GM23338 (cell line): ENCODE measurements around the gene SLC2A1. TPM values are rescaled to one million over a fixed set of nuclear protein-coding genes. Genes with fewer than 3 reads are reported as not detected.

Source experiments
- ATAC-seq: fragments of 200-7000 bp; cut with Tn5 transposase; 3 replicates; pipeline ENCODE4 v1.9.1; 2020
- DNase-seq: peaks from one replicate; pipeline ENCODE4 v3.0.0-alpha.2; 2015; ENCODE audit warnings: low spot score
- H2AFZ ChIP-seq: fragments of 200-600 bp; sonication (generic); 2 replicates; pipeline ENCODE4 v1.8.0; 2016; ENCODE audit warnings: antibody characterized with exemption, mild to moderate bottlenecking, moderate library complexity
- H3F3A ChIP-seq: fragments of 200-600 bp; sonication (generic); replicated peaks from 2 replicates; pipeline ENCODE4 v1.8.0; 2017; ENCODE audit warnings: antibody characterized with exemption, mixed run types, low read depth
- H3K27ac ChIP-seq: fragments of 200-600 bp; sonication (generic); 2 replicates; pipeline ENCODE4 v1.6.1; 2016; ENCODE audit warnings: low read depth
- H3K27me3 ChIP-seq: fragments of 200-600 bp; sonication (generic); 2 replicates; pipeline ENCODE4 v1.8.0; 2016; ENCODE audit warnings: mild to moderate bottlenecking, mixed run types, moderate library complexity; ENCODE audit not compliant: insufficient read depth
- H3K36me3 ChIP-seq: fragments of 200-600 bp; sonication (generic); 2 replicates; pipeline ENCODE4 v1.8.0; 2016; ENCODE audit warnings: mild to moderate bottlenecking; ENCODE audit not compliant: insufficient read depth
- H3K4me1 ChIP-seq: fragments of 200-600 bp; sonication (generic); 2 replicates; pipeline ENCODE4 v1.8.0; 2016; ENCODE audit warnings: mild to moderate bottlenecking, moderate library complexity; ENCODE audit not compliant: insufficient read depth
- H3K4me2 ChIP-seq: fragments of 200-600 bp; sonication (generic); 2 replicates; pipeline ENCODE4 v1.7.1; 2017; ENCODE audit warnings: mixed run types
- H3K4me3 ChIP-seq: fragments of 200-600 bp; sonication (generic); 2 replicates; pipeline ENCODE4 v1.6.1; 2016; ENCODE audit warnings: mixed run types
- H3K79me2 ChIP-seq: fragments of 200-600 bp; sonication (generic); replicated peaks from 2 replicates; pipeline ENCODE4 v1.8.0; 2017; ENCODE audit warnings: mild to moderate bottlenecking; ENCODE audit not compliant: insufficient read depth
- H3K9me2 ChIP-seq: fragments of 200-600 bp; sonication (generic); 2 replicates; pipeline ENCODE4 v1.8.0; 2017; ENCODE audit not compliant: insufficient read depth
- H4K20me1 ChIP-seq: fragments of 200-600 bp; sonication (generic); replicated peaks from 2 replicates; pipeline ENCODE4 v1.8.0; 2017; ENCODE audit warnings: mild to moderate bottlenecking; ENCODE audit not compliant: insufficient read depth
- H3K27ac Mint-ChIP-seq: 2 replicates; pipeline ENCODE4 v1.8.0; 2020; ENCODE audit warnings: inconsistent platforms, mild to moderate bottlenecking, moderate library complexity, mixed read lengths
- H3K27me3 Mint-ChIP-seq: 3 replicates; pipeline ENCODE4 v1.8.0; 2022; ENCODE audit warnings: low read depth, mild to moderate bottlenecking, moderate library complexity, mixed read lengths, inconsistent platforms; ENCODE audit not compliant: insufficient read depth, poor library complexity
- H3K36me3 Mint-ChIP-seq: 3 replicates; pipeline ENCODE4 v1.8.0; 2021; ENCODE audit warnings: low read depth, mild to moderate bottlenecking, inconsistent platforms, moderate library complexity, mixed read lengths
- H3K4me1 Mint-ChIP-seq: 3 replicates; pipeline ENCODE4 v1.8.0; 2020; ENCODE audit warnings: mild to moderate bottlenecking, inconsistent platforms, mixed read lengths
- H3K4me3 Mint-ChIP-seq: 3 replicates; pipeline ENCODE4 v1.8.0; 2021; ENCODE audit warnings: moderate library complexity, mild to moderate bottlenecking, inconsistent platforms, mixed read lengths
- H3K9me3 Mint-ChIP-seq: 3 replicates; pipeline ENCODE4 v1.8.0; 2020; ENCODE audit warnings: moderate library complexity, mild to moderate bottlenecking, inconsistent platforms, mixed read lengths
- CREB1 ChIP-seq: fragments of 250-450 bp; sonication (Bioruptor Pico); IDR thresholded peaks from 2 replicates; pipeline ENCODE4 v1.5.0; 2020; ENCODE audit warnings: low read depth, mild to moderate bottlenecking, moderate library complexity
- EZH2 ChIP-seq: fragments of 200-600 bp; sonication (generic); IDR thresholded peaks from one replicate; pipeline ENCODE4 v1.8.0; 2017; ENCODE audit warnings: antibody characterized with exemption, mild to moderate bottlenecking, low read depth; ENCODE audit not compliant: unreplicated experiment
- EZH2phosphoT487 ChIP-seq: fragments of 200-600 bp; sonication (generic); IDR thresholded peaks from one replicate; pipeline ENCODE4 v1.8.1; 2018; ENCODE audit warnings: antibody characterized with exemption; ENCODE audit not compliant: unreplicated experiment
- JUNB ChIP-seq: IDR thresholded peaks from one replicate; pipeline ENCODE4 v1.6.1; 2016; ENCODE audit warnings: antibody characterized with exemption; ENCODE audit not compliant: unreplicated experiment
- NANOG ChIP-seq: IDR thresholded peaks from 2 replicates; pipeline ENCODE4 v1.6.1; 2016; ENCODE audit warnings: antibody characterized with exemption, borderline replicate concordance
- POLR2AphosphoS5 ChIP-seq: IDR thresholded peaks from 2 replicates; pipeline ENCODE4 v1.6.1; 2016; ENCODE audit warnings: antibody characterized with exemption, low read depth
- STAT1 ChIP-seq: IDR thresholded peaks from one replicate; pipeline ENCODE4 v1.6.1; 2016; ENCODE audit warnings: antibody characterized with exemption; ENCODE audit not compliant: unreplicated experiment
- ZNF114 ChIP-seq: fragments of 250-450 bp; sonication (Bioruptor Pico); IDR thresholded peaks from 2 replicates; pipeline ENCODE4 v1.5.0; 2020; ENCODE audit warnings: mild to moderate bottlenecking, moderate library complexity
- ZNF331 ChIP-seq: fragments of 250-450 bp; sonication (Bioruptor Pico); IDR thresholded peaks from 2 replicates; pipeline ENCODE4 v1.5.0; 2020; ENCODE audit warnings: low read depth, mild to moderate bottlenecking, moderate library complexity
- polyA plus RNA-seq: library from polyadenylated mRNA; unstranded; fragments of >200 nt; fragmentation: Nextera tagmentation; extraction: Ambion mirVana; gene quantifications from 2 replicates; pipeline ENCODE4 v1.2.1, GENCODE V29; 2016
- total RNA-seq: library from RNA; depleted of rRNA; stranded (reverse); fragments of >200 nt; shearing (Covaris generic); gene quantifications from 2 replicates; pipeline ENCODE4 v1.2.3, GENCODE V29; 2014
- TF ChIP-seq, protein P1 (sequence below): IDR thresholded peaks from one replicate; pipeline ENCODE4 v1.6.1; 2018; ENCODE audit warnings: antibody characterized with exemption; ENCODE audit not compliant: unreplicated experiment
- TF ChIP-seq, protein P2 (sequence below): fragments of 250-450 bp; sonication (Bioruptor Pico); IDR thresholded peaks from 2 replicates; pipeline ENCODE4 v1.5.0; 2020; ENCODE audit warnings: mild to moderate bottlenecking, moderate library complexity
- TF ChIP-seq, protein P3 (sequence below): IDR thresholded peaks from 2 replicates; pipeline ENCODE4 v1.6.1; 2016; ENCODE audit warnings: antibody characterized with exemption
- TF ChIP-seq, protein P4 (sequence below), 2 experiments: fragments of 200-600 bp in 1 of 2; sonication (generic) in 1 of 2; conservative IDR thresholded peaks; 2 replicates each; pipeline versions ENCODE4 v1.5.1 to v1.6.1; 2016 to 2017; ENCODE audit warnings: antibody characterized with exemption in 2 of 2, low read depth in 2 of 2, mild to moderate bottlenecking in 2 of 2, moderate library complexity in 1 of 2

The SLC2A1 gene
- total and polyA plus RNA-seq, 2 experiments from 2014 or later = 66.1 to 305 TPM

DNA sequence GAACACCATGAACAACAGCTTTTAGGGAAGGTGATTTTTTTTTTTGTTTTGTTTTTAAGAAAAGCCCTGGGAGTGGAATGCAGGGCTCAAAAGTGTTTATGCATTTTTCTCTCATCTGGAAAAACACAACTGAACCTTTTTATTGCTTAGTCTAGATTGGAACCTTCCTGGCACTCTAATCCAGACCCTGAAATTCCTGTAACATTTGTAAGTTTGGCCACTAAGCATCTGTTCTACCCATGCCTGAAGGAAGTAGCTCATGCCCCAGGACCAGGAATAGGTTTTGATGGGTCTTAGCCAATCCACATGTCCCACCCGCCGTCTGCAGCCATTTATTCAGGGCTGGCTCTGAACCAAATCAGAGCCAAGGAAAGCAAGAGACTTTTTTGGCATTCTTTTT, 39.7 kb upstream of the SLC2A1 start:
- no peaks in the 10 kb centered on the region for H3K27me3 Mint-ChIP-seq
- no peaks in the 10 kb centered on the region for H3K79me2 ChIP-seq
- no peaks in the 10 kb centered on the region for H4K20me1 ChIP-seq
- H3K36me3 ChIP-seq = no peaks in the 10 kb centered on the region
- H3K27me3 ChIP-seq = no peaks in the 10 kb centered on the region
- H2AFZ ChIP-seq = no peak overlapping the region
- DNase-seq = no peak
- peaks cover 19% of the 10 kb centered on the region for H3K4me1 Mint-ChIP-seq
- H3K27ac Mint-ChIP-seq = no peak overlapping the region
- no peak overlapping the region for H3K4me2 ChIP-seq
- H3K4me3 ChIP-seq = no peak overlapping the region
- TF ChIP-seq JUNB = no peak
- TF ChIP-seq POLR2AphosphoS5 = no peak
- no peak for TF ChIP-seq ZNF331
- TF ChIP-seq, protein P1, sequence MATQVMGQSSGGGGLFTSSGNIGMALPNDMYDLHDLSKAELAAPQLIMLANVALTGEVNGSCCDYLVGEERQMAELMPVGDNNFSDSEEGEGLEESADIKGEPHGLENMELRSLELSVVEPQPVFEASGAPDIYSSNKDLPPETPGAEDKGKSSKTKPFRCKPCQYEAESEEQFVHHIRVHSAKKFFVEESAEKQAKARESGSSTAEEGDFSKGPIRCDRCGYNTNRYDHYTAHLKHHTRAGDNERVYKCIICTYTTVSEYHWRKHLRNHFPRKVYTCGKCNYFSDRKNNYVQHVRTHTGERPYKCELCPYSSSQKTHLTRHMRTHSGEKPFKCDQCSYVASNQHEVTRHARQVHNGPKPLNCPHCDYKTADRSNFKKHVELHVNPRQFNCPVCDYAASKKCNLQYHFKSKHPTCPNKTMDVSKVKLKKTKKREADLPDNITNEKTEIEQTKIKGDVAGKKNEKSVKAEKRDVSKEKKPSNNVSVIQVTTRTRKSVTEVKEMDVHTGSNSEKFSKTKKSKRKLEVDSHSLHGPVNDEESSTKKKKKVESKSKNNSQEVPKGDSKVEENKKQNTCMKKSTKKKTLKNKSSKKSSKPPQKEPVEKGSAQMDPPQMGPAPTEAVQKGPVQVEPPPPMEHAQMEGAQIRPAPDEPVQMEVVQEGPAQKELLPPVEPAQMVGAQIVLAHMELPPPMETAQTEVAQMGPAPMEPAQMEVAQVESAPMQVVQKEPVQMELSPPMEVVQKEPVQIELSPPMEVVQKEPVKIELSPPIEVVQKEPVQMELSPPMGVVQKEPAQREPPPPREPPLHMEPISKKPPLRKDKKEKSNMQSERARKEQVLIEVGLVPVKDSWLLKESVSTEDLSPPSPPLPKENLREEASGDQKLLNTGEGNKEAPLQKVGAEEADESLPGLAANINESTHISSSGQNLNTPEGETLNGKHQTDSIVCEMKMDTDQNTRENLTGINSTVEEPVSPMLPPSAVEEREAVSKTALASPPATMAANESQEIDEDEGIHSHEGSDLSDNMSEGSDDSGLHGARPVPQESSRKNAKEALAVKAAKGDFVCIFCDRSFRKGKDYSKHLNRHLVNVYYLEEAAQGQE = no peak
- no peak for TF ChIP-seq EZH2phosphoT487
- no peak for TF ChIP-seq CREB1
- TF ChIP-seq NANOG = no peak
- TF ChIP-seq STAT1 = no peak
- TF ChIP-seq ZNF114 (CRISPR knock-in tag) = no peak
- TF ChIP-seq, protein P2, sequence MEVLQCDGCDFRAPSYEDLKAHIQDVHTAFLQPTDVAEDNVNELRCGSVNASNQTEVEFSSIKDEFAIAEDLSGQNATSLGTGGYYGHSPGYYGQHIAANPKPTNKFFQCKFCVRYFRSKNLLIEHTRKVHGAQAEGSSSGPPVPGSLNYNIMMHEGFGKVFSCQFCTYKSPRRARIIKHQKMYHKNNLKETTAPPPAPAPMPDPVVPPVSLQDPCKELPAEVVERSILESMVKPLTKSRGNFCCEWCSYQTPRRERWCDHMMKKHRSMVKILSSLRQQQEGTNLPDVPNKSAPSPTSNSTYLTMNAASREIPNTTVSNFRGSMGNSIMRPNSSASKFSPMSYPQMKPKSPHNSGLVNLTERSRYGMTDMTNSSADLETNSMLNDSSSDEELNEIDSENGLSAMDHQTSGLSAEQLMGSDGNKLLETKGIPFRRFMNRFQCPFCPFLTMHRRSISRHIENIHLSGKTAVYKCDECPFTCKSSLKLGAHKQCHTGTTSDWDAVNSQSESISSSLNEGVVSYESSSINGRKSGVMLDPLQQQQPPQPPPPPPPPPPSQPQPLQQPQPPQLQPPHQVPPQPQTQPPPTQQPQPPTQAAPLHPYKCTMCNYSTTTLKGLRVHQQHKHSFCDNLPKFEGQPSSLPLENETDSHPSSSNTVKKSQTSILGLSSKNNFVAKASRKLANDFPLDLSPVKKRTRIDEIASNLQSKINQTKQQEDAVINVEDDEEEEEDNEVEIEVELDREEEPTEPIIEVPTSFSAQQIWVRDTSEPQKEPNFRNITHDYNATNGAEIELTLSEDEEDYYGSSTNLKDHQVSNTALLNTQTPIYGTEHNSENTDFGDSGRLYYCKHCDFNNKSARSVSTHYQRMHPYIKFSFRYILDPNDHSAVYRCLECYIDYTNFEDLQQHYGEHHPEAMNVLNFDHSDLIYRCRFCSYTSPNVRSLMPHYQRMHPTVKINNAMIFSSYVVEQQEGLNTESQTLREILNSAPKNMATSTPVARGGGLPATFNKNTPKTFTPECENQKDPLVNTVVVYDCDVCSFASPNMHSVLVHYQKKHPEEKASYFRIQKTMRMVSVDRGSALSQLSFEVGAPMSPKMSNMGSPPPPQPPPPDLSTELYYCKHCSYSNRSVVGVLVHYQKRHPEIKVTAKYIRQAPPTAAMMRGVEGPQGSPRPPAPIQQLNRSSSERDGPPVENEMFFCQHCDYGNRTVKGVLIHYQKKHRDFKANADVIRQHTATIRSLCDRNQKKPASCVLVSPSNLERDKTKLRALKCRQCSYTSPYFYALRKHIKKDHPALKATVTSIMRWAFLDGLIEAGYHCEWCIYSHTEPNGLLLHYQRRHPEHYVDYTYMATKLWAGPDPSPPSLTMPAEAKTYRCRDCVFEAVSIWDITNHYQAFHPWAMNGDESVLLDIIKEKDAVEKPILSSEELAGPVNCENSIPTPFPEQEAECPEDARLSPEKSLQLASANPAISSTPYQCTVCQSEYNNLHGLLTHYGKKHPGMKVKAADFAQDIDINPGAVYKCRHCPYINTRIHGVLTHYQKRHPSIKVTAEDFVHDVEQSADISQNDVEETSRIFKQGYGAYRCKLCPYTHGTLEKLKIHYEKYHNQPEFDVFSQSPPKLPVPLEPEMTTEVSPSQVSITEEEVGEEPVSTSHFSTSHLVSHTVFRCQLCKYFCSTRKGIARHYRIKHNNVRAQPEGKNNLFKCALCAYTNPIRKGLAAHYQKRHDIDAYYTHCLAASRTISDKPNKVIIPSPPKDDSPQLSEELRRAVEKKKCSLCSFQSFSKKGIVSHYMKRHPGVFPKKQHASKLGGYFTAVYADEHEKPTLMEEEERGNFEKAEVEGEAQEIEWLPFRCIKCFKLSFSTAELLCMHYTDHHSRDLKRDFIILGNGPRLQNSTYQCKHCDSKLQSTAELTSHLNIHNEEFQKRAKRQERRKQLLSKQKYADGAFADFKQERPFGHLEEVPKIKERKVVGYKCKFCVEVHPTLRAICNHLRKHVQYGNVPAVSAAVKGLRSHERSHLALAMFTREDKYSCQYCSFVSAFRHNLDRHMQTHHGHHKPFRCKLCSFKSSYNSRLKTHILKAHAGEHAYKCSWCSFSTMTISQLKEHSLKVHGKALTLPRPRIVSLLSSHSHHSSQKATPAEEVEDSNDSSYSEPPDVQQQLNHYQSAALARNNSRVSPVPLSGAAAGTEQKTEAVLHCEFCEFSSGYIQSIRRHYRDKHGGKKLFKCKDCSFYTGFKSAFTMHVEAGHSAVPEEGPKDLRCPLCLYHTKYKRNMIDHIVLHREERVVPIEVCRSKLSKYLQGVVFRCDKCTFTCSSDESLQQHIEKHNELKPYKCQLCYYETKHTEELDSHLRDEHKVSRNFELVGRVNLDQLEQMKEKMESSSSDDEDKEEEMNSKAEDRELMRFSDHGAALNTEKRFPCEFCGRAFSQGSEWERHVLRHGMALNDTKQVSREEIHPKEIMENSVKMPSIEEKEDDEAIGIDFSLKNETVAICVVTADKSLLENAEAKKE (CRISPR knock-in tag) = no peak
- TF ChIP-seq EZH2 = no peak
- TF ChIP-seq, protein P3, sequence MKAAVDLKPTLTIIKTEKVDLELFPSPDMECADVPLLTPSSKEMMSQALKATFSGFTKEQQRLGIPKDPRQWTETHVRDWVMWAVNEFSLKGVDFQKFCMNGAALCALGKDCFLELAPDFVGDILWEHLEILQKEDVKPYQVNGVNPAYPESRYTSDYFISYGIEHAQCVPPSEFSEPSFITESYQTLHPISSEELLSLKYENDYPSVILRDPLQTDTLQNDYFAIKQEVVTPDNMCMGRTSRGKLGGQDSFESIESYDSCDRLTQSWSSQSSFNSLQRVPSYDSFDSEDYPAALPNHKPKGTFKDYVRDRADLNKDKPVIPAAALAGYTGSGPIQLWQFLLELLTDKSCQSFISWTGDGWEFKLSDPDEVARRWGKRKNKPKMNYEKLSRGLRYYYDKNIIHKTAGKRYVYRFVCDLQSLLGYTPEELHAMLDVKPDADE = no peak
- TF ChIP-seq, protein P4, sequence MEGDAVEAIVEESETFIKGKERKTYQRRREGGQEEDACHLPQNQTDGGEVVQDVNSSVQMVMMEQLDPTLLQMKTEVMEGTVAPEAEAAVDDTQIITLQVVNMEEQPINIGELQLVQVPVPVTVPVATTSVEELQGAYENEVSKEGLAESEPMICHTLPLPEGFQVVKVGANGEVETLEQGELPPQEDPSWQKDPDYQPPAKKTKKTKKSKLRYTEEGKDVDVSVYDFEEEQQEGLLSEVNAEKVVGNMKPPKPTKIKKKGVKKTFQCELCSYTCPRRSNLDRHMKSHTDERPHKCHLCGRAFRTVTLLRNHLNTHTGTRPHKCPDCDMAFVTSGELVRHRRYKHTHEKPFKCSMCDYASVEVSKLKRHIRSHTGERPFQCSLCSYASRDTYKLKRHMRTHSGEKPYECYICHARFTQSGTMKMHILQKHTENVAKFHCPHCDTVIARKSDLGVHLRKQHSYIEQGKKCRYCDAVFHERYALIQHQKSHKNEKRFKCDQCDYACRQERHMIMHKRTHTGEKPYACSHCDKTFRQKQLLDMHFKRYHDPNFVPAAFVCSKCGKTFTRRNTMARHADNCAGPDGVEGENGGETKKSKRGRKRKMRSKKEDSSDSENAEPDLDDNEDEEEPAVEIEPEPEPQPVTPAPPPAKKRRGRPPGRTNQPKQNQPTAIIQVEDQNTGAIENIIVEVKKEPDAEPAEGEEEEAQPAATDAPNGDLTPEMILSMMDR (conservative IDR thresholded peaks at IDR 0.05; ENCODE audit: low read depth in 2 of 2) = no peak
- H3K9me3 Mint-ChIP-seq = no peaks in the 10 kb centered on the region
- H3K9me2 ChIP-seq = no peaks in the 10 kb centered on the region
- no peaks in the 10 kb centered on the region; the same call in 1 of the 2 replicates for H3F3A ChIP-seq
- no peak overlapping the region for H3K4me3 Mint-ChIP-seq
- no peak overlapping the region for H3K27ac ChIP-seq
- peaks cover 10% of the 10 kb centered on the region for H3K4me1 ChIP-seq
- ATAC-seq = no peak
- no peaks in the 10 kb centered on the region for H3K36me3 Mint-ChIP-seq
